Measurements from ENCODE around the gene HTR3A.

The HTR3A gene

GRCh38 chr11:113980785-113981184 lies 5.9 kb downstream of the HTR3A start:
- DNase-seq = no peak

GRCh38 chr11:113982306-113982705 lies 7.4 kb downstream of the HTR3A start:
- DNase-seq = no peak

- no peak for DNase-seq
Observed at GRCh38 chr11:113984781-113985180, 9.9 kb downstream of the HTR3A start.

- no peak for DNase-seq
Observed at GRCh38 chr11:113985906-113986305, 11.0 kb downstream of the HTR3A start.

GRCh38 chr11:113986351-113987140 lies 11.6 kb downstream of the HTR3A start:
- no peak for DNase-seq

GRCh38 chr11:113989381-113989780 lies 14.5 kb downstream of the HTR3A start:
- DNase-seq = no peak

GRCh38 chr11:113989916-113990315 lies 15.0 kb downstream of the HTR3A start:
- no peak for DNase-seq

GRCh38 chr11:113991170-113991569 lies 16.3 kb downstream of the HTR3A start:
- DNase-seq = no peak

- no peak for DNase-seq
Observed at GRCh38 chr11:113991718-113992458, 17.0 kb downstream of the HTR3A start.

- DNase-seq = no peak
Observed at GRCh38 chr11:113992459-113993110, 17.7 kb downstream of the HTR3A start.

- DNase-seq = no peak
Observed at GRCh38 chr11:113994077-113994954, 19.4 kb downstream of the HTR3A start.

- no peak for DNase-seq
Observed at GRCh38 chr11:113997473-113997872, 22.6 kb downstream of the HTR3A start.

GRCh38 chr11:113998574-113998973 lies 23.7 kb downstream of the HTR3A start:
- DNase-seq = no peak

- DNase-seq = no peak
Observed at GRCh38 chr11:114000526-114000925, 25.6 kb downstream of the HTR3A start.

GRCh38 chr11:114001416-114001815 lies 26.5 kb downstream of the HTR3A start:
- no peak for DNase-seq

- no peak for DNase-seq
Observed at GRCh38 chr11:114008331-114008730, 33.4 kb downstream of the HTR3A start.

- no peak for DNase-seq
Observed at GRCh38 chr11:114010931-114011330, 36.0 kb downstream of the HTR3A start.

- no peak for DNase-seq
Observed at GRCh38 chr11:114011443-114011842, 36.5 kb downstream of the HTR3A start.

- DNase-seq = no peak
Observed at GRCh38 chr11:114015117-114015516, 40.2 kb downstream of the HTR3A start.

GRCh38 chr11:114016986-114017385 lies 42.1 kb downstream of the HTR3A start:
- DNase-seq = no peak

- no peak for DNase-seq
Observed at GRCh38 chr11:114017723-114018122, 42.8 kb downstream of the HTR3A start.

GRCh38 chr11:114019046-114019445 lies 44.1 kb downstream of the HTR3A start:
- no peak for DNase-seq

GRCh38 chr11:114019574-114019973 lies 44.7 kb downstream of the HTR3A start:
- no peak for DNase-seq

All from stimulated activated CD4-positive, alpha-beta T cell treated with anti-CD3 and anti-CD28 coated beads, Interleukin-1b, Interleukin-23, amount 100 ng/mL, for 48 hours (primary cell).